HuH-7.5 (cell line): ENCODE measurements around the gene STEAP3.
A peak's percentile ranks its signal among the peaks of the same experiment; 100 is the strongest.

ENCODE experiments used
- DNase-seq: peaks from one replicate; pipeline ENCODE4 v3.0.0; 2011; ENCODE audit warnings: low spot score

Gene STEAP3, protein sequence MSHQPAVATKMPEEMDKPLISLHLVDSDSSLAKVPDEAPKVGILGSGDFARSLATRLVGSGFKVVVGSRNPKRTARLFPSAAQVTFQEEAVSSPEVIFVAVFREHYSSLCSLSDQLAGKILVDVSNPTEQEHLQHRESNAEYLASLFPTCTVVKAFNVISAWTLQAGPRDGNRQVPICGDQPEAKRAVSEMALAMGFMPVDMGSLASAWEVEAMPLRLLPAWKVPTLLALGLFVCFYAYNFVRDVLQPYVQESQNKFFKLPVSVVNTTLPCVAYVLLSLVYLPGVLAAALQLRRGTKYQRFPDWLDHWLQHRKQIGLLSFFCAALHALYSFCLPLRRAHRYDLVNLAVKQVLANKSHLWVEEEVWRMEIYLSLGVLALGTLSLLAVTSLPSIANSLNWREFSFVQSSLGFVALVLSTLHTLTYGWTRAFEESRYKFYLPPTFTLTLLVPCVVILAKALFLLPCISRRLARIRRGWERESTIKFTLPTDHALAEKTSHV

DNA sequence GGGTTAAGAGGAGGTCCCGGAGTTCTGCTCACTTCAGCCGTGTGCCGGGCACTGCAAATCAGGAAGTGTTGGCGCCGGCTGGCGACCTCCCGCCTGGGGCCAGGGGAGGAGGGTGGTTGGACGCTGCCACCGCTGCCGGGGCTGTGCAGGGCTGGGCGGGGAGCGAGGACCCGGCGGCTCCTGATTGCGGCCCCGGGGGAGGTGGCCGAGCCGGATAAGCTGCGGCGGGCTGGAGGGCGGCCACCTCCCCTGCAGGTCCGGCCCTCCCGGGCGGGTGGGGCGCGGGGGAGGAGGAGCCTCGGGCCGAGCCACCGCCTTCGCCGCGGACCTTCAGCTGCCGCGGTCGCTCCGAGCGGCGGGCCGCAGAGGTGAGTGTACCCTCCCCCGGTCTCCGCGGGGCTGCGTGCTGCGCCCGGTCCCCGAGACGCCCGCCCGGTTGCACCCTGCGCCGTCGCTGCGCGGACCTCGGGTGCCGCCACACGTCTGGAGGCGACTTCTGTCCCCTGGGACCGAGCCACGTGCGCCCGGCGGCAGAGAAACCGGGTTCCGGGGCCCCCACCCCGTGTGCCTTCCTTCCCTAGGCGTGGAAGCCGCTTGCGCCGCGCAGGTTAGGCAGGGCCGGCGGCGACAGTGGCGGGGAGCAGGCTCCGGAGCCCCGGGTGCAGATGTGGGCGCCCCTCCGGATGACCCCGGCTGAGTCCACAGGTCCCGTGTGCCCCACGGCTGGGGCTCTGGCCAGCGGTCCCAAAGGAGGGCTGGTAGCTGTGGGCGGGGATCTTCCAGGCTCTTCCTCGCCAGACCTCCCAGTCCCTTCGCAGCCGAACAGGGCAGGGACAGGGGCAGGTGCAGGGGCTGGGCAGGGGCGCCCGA lies at the start of gene STEAP3:
Gene STEAP3 (plus strand): TSS at position 314 of the 870 bp plus-strand sequence. CDS start 7,179 bp downstream, outside the sequence.
- DNase-seq: peak; percentile 92

DNA sequence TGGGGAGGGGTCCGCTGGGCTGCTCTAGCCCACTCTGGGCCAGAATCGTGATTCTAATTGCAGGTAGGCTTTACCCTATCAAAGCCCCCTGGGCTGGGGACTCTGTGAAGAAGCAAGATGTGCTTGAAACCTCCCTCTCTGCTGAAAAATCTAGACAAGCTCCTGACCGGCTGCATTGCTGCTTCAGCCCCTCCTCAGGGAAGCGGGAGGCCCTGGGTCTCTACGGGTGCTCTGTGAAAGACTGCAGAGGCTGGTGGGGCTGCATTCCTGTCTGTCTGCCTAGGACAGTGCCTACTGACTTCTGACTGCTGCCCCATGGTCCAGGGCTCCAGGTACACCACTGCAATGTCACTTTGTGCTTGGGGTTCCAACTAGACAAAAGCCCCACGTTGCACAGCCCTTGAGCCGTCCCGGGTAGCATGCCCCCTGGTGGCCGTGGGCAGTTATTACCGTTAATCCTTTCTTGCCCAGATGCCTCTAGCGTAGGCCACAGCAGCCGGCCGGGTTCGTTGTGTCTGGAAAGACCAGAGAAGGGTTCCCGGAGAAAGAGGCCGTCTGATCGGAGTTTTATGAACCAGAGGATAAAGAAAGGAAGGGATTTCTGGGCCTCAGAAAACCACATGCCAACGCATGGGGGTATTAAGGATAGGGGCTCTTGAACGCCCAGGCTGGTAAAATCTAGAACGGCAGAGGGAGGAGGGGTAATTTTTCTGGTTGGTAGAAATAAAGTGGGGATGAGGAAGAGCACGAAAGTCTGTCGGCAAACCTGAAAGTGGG lies 49.2 kb upstream of the STEAP3 start:
- DNase-seq: peak; percentile 65

DNA sequence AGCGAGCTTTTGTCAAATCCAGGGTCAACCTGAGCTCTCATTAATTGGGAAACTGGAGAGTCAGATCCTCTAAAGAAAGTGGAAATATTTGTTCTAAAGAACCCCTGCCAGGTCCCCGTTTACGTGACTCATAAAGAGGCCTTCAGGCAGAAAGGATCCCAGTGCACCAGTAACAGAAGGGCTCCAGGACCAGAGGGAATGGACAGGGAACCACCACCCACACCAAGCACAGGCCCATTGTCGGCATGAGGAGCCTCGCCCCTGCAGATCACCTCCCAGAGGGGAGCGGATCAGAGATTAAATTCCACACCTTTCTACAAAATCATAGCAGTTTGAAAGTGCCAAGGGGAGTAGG lies 48.7 kb upstream of the STEAP3 start:
- no peak for DNase-seq

DNA sequence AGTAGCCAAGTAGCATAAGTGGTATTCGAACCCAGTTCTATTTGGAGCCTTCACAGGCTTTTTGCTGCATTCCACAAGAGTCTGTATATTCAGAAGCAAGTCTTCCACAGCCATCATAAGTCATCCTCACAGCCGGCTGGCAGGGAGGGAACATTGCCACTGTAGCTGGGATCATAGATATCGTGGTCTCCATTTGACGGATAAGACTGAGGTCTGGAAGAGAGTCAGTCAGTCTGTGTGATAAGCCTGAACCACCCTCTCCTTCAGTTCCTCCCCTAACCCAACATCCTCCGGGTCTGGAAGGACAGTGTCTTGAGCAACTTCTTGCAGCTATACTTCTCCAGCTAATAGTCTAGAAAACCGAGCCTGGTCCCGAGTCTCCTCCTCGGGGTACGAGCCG lies 48.1 kb upstream of the STEAP3 start:
- DNase-seq: no peak

DNA sequence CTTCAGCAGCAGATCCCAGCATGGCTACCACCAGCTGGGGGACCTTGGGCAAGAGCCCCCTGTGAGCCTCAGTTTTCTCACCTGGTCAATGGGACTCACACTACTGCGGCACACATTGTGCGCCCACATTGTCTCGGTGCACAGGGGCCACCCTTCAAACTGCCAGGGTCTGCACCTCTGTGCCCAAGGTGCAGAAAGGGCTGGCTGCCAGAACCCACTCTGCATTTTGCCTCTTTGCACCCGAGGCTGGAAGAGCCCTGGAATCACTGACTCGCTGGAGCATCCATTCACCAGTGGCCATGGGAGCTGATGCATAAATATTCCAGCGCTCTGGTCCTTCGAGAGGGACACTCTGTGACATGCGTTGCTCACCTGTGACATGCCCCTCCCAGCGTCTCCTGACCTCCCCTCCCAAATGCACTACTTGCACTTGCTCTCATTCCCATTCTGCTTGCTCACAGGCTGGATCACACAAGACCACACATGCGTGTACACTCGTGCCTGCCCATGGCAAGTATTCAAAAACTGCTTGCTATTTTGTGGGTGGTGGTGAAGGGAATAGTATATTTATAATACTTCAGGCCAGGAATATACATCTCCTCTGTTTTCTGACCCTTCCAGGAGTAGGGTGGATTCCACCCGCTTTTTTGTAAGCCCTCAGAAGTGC lies 46.3 kb upstream of the STEAP3 start:
- no peak for DNase-seq

DNA sequence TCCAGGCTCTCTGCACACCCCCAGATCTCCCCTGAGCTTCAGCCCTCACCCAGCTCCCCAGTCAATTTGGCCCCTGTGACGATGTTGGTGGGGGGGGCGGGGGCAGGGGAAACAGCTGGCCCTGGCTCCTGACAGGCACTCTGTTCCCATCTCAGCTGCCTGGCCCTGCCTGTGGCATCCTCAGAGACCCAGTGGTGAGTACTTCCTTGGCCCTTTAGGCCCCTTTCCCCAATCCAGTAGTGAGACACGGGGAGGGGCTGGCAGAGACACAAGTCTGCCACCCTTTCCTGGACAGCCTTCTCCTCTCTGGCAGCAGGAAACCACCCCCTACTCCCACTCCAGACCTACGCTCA lies 45.8 kb upstream of the STEAP3 start:
- no peak for DNase-seq

DNA sequence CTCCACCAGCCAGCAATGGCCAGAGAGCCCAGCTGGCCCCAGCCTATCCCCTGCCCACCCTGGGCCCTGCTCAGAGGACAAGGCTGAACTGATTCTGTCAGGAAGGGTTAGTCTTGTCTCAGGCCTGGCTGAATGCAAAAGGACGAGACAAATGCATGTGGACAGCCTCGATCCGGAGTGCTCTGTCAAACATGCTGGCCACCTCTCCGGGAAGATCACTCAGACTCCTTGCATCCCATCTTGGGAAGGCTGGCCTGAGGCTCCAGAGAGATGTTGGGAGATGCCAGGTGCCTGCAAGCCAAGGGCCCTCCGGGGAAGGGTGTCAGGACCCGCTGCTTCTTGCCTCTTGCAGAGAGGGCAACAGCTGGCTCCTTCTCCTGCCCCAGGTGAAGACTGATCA lies 44.9 kb upstream of the STEAP3 start:
- no peak for DNase-seq

DNA sequence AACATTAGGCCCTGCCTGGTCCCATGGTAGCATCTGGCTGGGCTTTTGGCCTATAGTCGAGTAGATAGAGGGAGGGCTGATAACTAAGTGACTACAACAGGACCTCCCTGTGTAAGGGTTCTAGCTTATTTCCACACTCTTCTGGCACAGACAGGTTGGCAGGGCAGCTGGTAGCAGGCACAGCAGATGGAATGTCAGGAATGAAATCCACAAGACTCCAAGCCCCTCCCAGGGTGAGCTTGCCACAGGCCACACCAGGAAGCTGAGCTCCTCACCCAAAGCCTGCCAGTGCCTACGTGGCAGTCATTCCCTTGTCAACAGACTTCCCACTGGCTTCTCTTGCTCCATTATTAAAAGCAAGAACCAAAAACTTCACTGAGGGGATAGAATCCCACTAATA lies 44.4 kb upstream of the STEAP3 start:
- DNase-seq: no peak

DNA sequence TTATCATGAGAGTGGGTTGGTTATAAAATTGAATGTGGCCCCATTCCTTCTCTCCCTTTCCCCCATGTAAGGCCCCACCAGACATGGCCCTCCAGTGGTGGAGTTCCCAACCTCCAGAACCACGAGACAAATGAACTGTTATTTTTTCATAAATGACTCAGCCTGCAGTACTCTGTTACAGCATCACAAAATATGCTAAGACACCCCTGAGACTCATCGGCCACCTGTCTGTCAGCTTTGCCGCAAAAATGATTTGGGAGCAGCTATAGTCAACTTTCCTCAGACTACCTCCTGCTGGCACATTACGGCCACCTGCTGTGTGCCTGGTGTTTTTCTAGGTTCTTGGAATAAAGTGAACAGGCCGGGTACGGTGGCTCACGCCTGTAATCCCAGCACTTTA lies 43.6 kb upstream of the STEAP3 start:
- no peak for DNase-seq

DNA sequence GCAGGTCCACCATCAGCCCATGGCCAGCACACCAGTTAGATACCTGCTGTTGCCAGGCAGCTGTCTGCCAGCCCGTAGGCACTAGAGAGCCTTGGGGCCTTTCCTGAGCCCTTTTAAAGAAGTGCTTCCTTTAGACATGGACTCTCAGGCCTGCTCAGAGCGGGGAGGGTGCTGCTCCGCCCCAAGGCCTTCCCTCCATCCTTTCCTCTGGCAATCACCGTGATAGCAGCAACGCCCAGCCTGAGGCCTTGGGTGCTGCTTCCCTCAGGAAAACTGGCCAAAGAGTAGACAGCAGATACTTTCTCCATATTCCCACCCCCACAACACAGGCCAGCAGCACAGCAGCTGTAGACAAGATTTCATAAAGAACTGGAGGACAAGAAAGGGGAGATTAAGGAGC lies 42.7 kb upstream of the STEAP3 start:
- no peak for DNase-seq

DNA sequence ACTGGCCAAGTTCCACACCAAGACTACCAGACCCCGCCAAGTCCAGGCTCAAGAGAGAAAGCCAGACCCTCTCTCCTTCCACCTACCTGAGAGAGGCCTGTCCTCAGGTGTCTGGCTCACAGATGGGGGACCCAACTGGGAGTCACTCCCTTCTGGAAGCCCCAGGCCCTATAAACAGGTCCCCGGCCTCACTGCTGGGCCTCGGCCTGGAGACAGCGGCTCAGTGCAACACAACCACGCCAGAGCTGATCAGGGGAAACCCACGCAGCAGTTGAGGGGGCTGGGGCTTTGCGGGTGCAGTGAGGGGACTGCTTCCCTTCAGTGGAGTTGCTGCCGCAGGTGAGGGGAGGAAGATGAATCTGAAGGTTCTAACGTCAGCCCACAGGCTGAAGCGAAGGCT lies 42.2 kb upstream of the STEAP3 start:
- no peak for DNase-seq

DNA sequence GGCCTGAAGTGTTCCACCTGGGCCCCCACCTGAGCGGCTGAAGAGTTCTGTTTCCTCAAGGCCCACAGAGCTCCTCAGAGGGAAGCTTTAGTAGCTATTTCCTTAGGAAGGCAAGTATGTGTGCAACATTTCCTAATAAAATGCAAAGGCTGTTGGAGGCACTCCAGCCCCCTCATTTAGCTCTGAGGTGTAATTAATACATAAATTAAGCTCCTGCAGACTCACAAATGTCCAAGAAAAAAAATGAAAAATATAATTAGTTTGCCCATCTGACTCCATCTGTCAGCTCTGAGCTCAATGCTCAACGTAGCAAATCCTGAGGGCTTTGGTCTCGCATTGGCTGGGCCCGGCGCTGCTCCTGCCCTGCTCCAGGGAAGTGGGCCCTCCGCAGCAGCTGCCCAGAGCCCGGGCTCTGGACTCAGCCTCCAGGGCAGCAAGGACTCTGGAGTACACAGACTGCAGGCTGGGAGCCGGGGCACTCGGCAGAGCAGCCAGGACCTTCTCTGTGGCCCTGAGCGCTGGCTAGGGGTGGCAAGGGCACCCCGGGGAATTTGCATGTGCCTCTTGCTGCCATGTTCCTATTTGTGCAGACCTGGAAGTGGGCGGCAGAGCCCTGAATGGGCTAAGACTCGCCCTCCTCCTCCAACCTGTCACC lies 41.7 kb upstream of the STEAP3 start:
- DNase-seq: no peak

DNA sequence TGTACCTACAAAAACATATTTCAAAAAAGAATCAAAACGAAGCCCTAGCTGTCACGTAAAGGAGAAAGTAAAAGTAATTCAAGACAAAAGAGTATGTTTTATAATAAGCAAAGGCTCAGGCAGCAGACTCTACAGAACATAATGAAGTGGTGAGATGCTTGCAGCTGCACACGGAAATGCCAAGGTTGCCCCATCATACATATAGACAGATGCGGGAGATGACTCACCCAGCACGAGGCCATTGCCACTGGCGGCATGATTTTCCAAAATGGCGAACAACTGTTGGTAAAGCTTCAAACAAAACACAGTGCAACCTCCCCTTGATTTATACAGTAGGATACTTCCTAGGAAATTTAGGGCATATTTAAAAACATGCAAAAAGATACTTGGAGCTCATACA lies 39.1 kb upstream of the STEAP3 start:
- DNase-seq: no peak

DNA sequence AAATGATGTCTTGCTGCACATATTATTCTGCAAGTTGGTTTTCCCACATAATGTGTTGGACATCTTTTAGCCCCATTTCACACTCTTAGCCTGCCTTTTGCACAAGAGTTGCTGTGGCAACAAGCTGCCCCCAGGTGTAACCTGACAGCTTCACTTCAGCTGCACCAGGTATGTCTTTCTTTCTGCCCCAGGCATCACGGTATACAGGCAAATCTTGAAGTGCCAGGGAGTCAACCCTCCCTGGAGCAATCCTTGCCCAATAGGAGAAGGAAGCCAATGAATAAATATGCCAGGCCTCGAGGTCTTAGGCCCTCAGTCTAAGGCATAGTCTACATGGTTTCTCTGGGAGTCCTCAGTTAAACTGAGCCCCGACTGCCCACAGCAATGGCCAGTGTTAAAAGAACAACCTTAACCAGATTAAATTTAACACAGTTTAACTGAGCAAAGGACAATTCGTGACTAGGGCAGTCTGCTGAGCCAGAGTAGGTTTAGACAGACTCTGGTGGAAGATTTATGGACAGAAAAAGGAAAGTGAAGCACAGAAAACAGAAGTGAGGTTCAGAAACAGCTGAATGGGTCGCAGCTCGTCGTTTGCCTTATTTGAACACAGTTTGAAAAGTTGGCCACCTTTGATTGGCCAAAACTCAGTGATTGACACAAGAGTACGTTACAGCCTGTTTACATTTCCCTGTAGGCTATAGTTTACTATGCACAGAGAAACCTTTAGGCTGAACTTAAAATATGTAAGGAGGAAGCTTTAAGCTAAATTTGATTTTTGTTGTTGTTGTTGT lies 33.1 kb upstream of the STEAP3 start:
- DNase-seq: no peak

DNA sequence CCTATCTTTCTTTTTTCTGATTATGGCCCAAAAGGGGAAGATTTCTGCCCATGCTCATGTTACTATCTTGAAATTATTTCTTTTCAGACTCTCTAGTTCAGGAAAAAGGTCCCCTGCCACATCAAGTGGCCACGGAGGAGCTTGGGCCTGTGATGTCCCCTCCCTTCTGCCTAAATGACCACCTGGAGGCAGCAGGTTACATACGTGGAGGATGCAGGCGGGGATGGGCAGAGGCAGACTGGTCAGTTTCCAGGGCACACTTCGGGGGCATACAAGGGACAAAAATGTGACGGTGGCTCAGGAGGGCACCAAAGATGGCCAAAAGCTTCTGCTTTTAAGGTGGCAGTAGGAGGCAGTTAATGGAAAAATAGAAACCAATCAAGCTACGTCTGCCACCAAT lies 30.7 kb upstream of the STEAP3 start:
- DNase-seq: no peak

DNA sequence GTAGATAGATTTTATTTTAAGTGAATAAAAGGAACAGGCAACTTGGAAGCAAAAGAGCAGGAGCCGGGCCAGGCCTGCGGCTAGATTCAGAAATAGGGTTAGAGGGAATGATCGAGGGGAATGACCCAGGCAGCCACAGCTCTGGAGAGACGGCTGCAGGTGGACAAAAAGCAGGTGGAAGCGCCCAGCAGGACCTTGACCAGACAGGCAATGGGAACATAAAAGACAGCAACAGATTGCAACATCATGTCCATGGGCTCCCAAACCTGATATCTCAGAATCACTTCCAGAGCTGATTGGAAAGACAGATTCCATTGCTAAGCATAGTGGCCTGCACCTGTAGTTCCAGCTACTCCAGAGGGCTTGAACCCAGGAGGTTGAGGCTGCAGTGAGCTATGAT lies 28.6 kb upstream of the STEAP3 start:
- DNase-seq: no peak

DNA sequence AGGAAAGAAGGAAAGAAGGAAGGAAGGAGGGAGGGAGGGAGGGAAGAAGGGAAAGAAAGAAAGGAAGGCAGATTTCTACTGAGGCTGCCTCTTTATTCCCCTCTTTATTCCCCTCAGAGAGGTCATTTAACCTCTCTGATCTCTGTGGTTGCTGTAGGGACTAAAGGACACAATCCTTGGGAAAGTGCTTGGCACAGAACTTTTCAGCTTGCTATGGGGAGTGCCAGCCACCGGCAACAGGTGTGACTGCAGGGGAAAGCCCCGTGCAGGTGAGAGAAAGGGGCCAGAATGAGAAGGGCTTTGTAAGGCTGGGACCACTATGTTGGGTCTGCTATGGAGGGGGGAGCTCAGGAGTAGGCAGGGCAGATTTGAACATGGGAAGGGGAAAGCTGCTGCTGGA lies 27.7 kb upstream of the STEAP3 start:
- DNase-seq: no peak

DNA sequence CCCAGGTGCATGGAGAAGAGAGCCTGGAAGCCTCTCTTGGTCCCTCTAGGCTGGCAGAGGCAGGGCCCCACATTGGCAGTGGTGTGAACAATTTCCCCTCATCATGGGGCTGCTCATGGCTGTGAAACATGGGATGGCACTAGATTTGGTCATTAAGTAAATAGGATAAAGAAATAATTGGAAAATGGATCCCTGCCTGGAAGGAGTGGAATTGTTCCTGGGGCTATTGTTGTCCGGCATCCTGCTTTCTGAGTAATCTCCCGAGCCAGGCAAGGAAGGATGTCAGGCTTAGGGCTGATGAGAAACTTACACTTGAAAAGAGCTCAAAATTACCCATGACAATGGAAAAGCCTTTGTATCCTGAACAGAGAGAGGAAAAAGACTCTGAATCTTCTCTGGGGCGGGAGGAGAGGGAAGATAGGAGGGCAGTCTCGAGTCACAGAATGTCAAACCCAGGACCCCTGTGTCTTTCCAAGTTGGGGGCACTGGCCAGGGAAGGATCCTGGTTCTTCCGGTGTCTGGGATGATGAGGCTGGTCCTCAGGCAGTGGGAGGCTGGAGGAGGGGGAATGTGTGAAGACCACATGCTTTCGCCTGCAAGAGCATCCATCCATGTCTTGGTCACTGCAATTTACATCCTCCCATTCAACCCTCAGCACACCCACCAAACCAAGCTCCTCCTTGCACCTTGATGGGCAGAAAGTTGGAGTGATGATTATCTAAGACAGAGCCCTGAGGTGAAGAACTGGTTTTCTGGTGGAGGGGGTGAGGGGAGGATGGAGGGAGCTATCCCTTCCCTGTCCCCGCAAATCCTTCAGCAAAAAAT lies 27.1 kb upstream of the STEAP3 start:
- no peak for DNase-seq

DNA sequence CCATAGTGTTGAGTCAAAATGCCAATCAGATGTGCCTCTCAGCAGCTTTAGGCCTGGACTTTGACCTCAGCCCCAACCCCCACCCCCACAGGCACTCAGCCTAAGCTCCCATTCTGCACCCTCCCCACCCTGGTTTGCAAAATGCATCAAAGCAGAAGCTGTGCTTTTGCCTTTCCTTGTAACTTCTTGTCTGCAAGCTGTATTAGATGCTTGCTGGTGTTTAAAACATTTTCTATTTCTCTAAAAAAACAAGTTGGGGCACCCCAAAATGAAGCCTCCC lies 26.6 kb upstream of the STEAP3 start:
- DNase-seq: no peak
